K562 (cell line): Measurements from ENCODE around the gene EXOSC1. TPM values are rescaled to one million over a fixed set of nuclear protein-coding genes. Genes with fewer than 3 reads are reported as not detected.

ENCODE experiments used
- CHD2 ChIP-seq: IDR thresholded peaks from 2 replicates; pipeline ENCODE4 v1.6.1; 2011; ENCODE audit warnings: low read depth, low read length
- HMG20A ChIP-seq: fragments of 450-650 bp; formaldehyde crosslinking; conservative IDR thresholded peaks from 2 replicates; pipeline ENCODE4 v1.4.0; 2020; ENCODE audit warnings: mild to moderate bottlenecking, mixed read lengths
- MTA2 ChIP-seq: fragments of 450-650 bp; IDR thresholded peaks from 2 replicates; pipeline ENCODE4 v1.6.1; 2016; ENCODE audit warnings: low read depth
- RFX7 ChIP-seq: fragments of 250-450 bp; sonication (Bioruptor Pico); IDR thresholded peaks from 2 replicates; pipeline ENCODE4 v1.5.1; 2021; ENCODE audit warnings: mild to moderate bottlenecking
- SMARCC2 ChIP-seq: fragments of 450-650 bp; IDR thresholded peaks from 2 replicates; pipeline ENCODE4 v1.6.1; 2017; ENCODE audit warnings: antibody characterized with exemption, moderate library complexity, mild to moderate bottlenecking, low read depth
- SOX6 ChIP-seq: fragments of 450-650 bp; IDR thresholded peaks from 2 replicates; pipeline ENCODE4 v1.6.1; 2014; ENCODE audit warnings: mild to moderate bottlenecking
- polyA plus RNA-seq, 8 experiments: library from polyadenylated mRNA; depleted of rRNA in 4 of 8; stranded (reverse) in 5 of 8; unstranded in 3 of 8; fragments of >200 nt; fragmentation: Nextera tagmentation in 2 of 8; fragmentation: Illumina TruSeq in 1 of 8; extraction: Ambion mirVana in 2 of 8; extraction: Trizol in 1 of 8; gene quantifications; 2 replicates each; pipeline versions ENCODE4 v1.2.1 to v1.2.3, GENCODE V29; 2011 to 2014; ENCODE audit warnings: inconsistent platforms in 1 of 8, missing spikeins in 1 of 8
- total RNA-seq, 7 experiments: library from RNA; depleted of rRNA in 6 of 7; stranded (reverse); fragments of >200 nt in 6 of 7; fragmentation: Illumina TruSeq in 2 of 7; extraction: Trizol in 2 of 7; gene quantifications; 2 replicates each; pipeline versions ENCODE4 v1.2.1 to v1.2.3, GENCODE V29; 2011 to 2021; ENCODE audit warnings: low replicate concordance in 1 of 7
- TF ChIP-seq, protein P1 (sequence below): sonication (generic); formaldehyde crosslinking; IDR thresholded peaks from 2 replicates; pipeline ENCODE4 v1.8.0; 2023; ENCODE audit warnings: missing genetic modification reagents, mild to moderate bottlenecking, borderline replicate concordance
- TF ChIP-seq, protein P2 (sequence below), 2 experiments: fragments of 150-350 bp in 1 of 2; IDR thresholded peaks; 2 replicates each; pipeline ENCODE4 v1.6.1; 2012 to 2016; ENCODE audit warnings: low read depth in 2 of 2, low read length in 2 of 2, mild to moderate bottlenecking in 1 of 2, moderate library complexity in 1 of 2

EXOSC1 gene
- total and polyA plus RNA-seq, 9 of the 15 experiments (the other 6 are each of a cell fraction or from before 2014, with no cell fraction given), result 44.3 to 117 (median 67.0) TPM

DNA sequence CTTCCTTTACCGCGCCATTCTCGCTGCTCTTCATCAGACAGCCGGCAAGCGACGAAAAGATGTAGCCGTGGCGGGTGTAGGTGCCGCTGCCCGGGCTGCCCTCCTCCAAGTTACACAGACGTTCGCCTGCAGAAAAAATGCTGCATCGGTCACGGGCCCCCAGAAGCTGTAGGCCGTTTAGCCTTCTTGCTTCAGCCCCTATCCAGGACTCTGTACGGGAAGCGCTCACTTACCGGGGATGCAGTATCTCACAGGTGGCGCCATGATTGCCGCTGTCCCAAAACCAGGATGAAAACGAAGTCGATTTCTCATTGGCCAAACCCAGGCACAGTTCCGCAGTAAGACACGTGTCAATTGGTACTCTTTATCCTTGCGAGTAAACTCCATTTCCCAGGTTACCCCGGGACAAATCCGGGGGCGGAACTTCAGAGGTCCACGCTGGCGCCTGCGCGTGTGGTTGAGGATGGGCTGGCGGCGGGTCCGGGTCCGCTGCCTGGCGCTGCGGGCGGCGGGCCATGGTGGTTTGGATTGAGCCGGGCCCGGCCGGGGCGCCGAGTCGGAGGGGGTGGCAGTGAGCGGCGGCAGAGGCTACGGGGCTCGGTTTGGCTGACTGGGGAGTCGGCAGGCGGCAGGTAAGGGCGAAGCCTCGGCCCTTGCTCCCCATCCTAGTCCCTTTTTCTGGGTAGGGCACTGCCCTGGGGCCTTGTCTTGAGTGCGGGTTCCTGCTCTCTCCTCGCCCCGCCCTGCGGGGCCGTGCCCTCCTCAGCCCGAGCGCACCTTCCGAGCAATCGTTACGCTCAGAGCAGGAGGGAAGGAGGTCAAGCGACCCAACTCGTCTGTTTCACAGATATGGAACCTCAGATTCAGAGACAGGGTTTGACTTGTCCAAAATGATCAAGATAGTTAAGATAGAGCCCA lies at the start of gene EXOSC1, which contains the start of gene ZDHHC16 (continued):
- TF ChIP-seq, protein P1, sequence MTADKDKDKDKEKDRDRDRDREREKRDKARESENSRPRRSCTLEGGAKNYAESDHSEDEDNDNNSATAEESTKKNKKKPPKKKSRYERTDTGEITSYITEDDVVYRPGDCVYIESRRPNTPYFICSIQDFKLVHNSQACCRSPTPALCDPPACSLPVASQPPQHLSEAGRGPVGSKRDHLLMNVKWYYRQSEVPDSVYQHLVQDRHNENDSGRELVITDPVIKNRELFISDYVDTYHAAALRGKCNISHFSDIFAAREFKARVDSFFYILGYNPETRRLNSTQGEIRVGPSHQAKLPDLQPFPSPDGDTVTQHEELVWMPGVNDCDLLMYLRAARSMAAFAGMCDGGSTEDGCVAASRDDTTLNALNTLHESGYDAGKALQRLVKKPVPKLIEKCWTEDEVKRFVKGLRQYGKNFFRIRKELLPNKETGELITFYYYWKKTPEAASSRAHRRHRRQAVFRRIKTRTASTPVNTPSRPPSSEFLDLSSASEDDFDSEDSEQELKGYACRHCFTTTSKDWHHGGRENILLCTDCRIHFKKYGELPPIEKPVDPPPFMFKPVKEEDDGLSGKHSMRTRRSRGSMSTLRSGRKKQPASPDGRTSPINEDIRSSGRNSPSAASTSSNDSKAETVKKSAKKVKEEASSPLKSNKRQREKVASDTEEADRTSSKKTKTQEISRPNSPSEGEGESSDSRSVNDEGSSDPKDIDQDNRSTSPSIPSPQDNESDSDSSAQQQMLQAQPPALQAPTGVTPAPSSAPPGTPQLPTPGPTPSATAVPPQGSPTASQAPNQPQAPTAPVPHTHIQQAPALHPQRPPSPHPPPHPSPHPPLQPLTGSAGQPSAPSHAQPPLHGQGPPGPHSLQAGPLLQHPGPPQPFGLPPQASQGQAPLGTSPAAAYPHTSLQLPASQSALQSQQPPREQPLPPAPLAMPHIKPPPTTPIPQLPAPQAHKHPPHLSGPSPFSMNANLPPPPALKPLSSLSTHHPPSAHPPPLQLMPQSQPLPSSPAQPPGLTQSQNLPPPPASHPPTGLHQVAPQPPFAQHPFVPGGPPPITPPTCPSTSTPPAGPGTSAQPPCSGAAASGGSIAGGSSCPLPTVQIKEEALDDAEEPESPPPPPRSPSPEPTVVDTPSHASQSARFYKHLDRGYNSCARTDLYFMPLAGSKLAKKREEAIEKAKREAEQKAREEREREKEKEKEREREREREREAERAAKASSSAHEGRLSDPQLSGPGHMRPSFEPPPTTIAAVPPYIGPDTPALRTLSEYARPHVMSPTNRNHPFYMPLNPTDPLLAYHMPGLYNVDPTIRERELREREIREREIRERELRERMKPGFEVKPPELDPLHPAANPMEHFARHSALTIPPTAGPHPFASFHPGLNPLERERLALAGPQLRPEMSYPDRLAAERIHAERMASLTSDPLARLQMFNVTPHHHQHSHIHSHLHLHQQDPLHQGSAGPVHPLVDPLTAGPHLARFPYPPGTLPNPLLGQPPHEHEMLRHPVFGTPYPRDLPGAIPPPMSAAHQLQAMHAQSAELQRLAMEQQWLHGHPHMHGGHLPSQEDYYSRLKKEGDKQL (CRISPR knock-in tag), result no peak
- TF ChIP-seq SMARCC2 (no peak), MTA2 (no peak), HMG20A (CRISPR knock-in tag) (no peak), SOX6 (no peak), RFX7 (CRISPR knock-in tag) (no peak), CHD2 (peak; percentile 57)
- TF ChIP-seq, protein P2, sequence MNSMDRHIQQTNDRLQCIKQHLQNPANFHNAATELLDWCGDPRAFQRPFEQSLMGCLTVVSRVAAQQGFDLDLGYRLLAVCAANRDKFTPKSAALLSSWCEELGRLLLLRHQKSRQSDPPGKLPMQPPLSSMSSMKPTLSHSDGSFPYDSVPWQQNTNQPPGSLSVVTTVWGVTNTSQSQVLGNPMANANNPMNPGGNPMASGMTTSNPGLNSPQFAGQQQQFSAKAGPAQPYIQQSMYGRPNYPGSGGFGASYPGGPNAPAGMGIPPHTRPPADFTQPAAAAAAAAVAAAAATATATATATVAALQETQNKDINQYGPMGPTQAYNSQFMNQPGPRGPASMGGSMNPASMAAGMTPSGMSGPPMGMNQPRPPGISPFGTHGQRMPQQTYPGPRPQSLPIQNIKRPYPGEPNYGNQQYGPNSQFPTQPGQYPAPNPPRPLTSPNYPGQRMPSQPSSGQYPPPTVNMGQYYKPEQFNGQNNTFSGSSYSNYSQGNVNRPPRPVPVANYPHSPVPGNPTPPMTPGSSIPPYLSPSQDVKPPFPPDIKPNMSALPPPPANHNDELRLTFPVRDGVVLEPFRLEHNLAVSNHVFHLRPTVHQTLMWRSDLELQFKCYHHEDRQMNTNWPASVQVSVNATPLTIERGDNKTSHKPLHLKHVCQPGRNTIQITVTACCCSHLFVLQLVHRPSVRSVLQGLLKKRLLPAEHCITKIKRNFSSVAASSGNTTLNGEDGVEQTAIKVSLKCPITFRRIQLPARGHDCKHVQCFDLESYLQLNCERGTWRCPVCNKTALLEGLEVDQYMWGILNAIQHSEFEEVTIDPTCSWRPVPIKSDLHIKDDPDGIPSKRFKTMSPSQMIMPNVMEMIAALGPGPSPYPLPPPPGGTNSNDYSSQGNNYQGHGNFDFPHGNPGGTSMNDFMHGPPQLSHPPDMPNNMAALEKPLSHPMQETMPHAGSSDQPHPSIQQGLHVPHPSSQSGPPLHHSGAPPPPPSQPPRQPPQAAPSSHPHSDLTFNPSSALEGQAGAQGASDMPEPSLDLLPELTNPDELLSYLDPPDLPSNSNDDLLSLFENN (IDR thresholded peaks at IDR 0.05; ENCODE audit: low read depth in 2 of 2, low read length in 2 of 2), result no peak
